ENCODE data around the gene ATP6V1A.

Gene ATP6V1A

DNA sequence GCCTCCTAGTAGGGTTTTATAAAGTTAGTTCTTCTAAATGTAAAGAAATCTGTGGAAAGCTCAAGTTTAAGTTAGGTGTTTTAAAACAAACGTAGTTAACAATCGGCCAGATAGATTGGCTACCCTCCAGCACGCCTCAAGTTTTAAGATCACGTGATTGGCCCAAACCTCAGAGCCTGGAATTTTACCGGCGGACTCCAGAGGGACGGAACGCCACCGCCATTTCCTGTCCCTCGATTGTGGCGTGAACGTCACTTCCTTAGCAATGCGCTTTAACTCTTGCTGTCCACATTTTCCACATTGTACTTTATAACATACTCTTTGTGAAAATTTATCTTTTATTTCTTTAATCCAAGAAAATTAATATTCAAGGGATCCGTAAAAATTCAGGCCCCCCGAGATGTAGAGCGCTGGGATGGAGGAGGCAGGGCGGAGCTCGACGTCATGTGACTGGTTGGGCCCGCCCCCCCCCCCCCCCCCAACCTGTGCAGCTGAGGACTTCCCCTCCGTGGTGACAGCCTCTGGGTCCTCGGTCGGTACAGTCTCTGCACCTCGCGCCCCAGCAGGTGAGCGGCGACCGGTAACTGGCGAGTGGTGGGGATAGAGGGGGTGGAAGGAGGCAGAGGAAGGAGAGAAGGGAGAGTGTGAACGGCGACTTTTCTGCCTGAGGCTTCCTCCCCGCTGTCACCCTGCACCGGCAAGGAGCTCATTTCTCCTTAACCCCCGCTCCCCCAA lies at the start of gene ATP6V1A:
Gene ATP6V1A, plus strand, starts transcription at position 488 of the 735 bp plus-strand sequence. CDS start 31,719 bp downstream, outside the sequence.
- DNase-seq: peak; percentile 81

DNA sequence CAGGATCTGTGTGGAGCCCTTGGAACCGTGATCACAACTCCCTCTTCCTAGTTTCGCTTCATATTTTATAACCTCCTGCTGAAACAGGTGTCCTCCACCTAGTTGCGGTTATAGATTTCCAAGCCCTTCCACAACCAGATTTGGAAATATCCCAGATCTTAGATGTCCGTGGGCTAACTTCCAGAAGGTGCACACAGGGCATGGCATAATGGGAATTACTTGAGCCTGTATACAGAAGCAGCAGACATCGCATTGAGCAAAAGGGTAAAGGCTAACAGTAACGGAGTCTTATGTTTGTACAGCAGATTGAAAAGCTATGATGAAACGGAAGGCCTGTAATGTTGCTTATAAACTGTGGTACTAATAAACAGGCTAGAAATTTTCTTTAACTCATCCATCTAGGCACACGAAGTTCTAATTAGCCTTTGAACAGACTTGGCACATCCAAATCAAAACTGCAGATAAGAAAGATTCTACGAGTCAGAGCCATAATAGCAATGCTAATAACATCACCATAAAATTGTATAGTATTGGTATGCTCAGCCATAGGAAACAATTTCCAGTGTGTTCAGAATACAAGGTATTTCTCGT lies 49.2 kb upstream of the ATP6V1A start:
- no peak for DNase-seq

DNA sequence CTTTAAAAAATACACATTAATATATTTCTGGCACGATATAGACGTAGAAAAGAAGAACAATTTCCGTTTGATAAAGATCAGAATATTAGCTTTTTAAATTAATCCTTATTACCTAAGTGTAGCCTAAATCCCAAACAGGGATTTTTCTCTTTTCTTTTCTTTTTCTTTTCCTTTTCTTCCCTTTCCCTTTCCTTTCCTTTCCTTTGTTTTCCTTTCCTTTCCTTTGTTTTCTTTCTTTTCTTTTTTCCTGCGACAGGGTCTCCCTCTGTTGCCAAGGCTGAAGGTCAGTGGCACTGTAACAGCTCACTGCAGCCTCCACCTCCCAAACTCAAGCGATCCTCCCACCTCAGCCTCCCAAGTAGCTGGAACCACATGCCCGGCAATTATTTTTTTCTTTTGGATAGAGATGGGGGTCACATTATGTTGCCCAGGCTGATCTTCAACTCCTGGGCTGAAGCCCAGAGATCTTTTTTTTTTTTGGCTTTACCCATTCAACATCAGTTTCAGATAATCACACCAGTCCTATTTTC lies 48.6 kb upstream of the ATP6V1A start:
- DNase-seq: no peak

DNA sequence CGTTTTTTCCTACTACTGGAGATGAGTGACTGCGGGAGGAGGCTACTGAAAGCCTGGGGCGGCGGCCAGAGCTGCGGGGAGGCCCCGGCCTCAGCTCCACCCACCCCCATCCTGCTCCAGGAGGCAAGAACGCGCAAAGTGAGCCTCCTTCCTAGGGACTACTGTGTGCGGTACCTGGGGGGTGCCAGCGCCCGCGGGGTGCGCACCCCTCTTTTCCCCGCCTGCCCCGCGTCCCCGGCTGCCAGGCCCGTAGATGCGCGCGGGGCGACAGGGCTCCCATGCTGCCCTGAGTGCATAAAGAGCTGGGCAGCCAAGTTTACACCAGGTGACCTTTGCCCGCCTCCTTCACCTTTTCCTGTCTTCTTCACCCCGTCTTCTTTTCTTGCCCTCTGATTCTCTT lies 47.9 kb upstream of the ATP6V1A start:
- DNase-seq: no peak

DNA sequence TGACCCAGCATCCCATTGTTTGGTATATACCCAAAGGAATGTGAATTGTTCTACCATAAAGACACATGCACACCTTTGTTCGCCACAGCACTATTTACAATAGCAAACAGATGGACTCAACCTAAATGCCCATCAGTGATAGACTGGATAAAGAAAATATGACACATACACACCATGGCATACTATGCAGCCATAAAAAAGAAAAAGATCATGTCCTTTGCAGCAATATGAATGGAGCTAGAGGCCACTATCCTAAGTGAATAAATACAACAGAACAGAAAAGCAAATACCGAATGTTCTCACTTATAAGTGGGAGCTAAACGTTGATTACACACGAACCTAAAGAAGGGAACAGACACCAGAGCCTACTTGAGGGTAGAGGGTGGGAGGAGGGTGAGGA lies 39.0 kb upstream of the ATP6V1A start:
- DNase-seq: no peak

DNA sequence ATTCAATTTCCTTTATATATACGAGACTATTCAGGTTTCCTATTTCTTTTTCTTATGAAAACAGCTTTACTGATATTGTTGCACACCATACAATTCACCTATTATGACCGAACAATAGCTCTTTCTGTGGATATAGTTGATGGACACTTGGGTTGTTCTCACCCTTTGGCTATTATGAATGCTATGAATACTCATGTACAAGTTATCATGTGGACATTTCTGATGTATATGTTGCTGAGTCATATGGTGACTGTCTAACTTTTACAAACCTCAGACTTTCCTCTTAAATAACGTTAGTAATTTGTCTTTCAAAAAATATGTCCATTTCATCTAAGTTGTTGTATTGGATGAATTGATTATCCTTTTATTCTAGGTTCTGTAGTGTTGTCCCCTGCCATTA lies 34.7 kb upstream of the ATP6V1A start:
- DNase-seq: no peak

DNA sequence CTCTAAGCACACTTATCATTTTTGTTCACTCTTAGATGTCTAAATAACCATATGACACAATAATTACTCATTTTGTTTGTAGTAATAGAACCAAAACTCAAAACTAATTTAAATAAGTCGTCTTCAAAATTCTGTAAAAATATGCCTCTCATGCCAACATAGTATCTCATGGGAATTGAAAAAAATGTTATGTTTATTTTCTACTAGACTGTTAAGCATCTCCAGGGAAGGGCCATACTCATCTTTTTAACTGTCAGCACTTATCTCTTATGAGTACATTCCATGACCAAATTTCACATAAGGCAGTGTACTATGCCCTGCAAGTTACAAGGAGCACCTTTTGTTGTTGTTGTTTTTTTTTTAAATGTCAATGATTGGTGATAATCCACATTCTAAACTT lies 32.1 kb upstream of the ATP6V1A start:
- DNase-seq: no peak

DNA sequence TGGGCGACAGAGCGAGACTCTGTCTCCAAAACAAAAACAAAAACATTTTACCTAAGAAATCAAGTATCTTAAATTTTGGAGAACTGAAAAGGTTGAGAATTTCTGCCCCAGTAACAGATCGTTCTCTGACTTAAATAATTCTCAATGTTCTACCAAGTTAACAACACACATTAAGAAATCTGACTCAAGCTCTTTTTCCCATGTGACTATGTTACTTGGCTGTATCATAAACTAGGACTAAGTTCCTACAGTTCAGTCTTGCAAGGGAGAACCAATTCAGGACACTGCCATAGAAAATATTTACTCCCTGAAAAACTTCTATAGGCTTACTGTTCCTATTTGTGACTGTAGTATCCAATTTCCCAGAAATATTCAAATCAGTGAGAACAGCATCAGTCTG lies 29.5 kb upstream of the ATP6V1A start:
- no peak for DNase-seq

DNA sequence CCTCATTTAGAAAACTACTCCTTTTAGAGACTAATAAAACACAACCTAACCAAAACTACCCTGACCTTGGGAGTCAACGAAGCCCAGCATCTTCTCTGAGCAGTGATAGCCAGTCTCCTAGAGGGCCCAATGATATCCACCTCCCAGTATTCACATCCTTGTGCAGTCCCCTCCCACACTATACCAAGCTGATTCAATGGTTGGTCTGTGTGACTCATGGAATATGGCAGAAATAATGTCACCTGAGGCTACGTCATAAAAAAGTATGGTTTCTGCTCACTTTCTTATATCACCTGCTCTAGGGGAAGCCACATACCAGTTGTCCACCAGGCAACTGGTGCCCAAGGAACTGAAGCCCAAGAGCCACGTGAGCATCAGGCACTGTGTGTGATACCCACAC lies 29.0 kb upstream of the ATP6V1A start:
- DNase-seq: no peak

DNA sequence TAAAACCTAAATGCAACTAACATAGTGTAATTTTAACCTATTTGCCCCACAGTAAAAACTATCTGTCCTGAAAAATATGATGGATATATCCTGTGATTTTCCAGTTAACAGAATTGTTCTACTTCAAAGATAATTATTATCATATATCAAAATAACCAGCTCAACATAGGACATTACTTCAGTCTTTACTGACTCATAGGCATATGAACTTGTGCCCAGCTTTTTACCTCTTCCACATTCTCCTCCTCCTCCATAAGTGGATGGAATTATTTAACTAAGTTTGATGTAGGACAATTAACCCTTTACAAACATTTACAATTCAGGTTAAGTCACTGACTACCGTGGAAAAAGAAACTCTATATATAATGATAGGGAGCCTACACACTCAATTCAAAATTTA lies 27.5 kb upstream of the ATP6V1A start:
- DNase-seq: no peak

DNA sequence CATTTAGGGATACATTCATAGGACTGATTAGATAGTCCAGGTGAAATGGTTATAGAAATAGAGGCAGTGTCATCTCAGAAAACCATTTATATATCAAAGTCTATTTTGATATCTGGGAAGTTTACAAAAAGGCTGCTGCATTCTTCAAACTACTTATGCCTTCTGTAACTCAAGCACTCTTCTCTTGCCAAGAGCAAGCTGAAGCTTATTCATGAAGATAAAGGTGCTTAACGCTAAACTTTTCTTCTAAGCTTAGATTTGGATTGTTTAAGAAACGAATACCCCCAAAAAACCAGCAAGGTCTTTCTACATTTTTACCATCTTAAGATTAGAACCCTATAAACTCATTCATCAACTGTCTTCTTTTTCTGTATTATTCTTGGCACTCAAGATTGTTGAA lies 27.1 kb upstream of the ATP6V1A start:
- DNase-seq: no peak

DNA sequence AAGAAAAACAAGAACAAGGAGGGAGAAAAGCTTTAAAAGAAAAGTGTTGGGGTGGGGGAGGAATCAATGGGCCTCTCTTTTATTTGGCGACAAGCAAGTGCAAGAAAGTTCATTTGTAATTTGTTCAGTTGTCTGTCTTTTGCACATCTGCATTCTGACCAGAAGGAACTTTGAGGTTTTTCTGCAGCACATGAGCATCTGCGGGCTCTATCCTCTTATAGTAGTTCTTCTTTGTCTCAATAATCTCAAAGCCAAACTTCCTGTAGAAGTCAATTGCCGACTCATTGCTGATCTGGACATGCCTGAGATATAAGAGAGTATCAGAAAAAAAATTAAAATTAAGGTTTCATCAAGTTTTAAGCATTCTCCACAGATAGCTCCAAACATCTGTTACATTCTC lies 25.2 kb upstream of the ATP6V1A start:
- no peak for DNase-seq

DNA sequence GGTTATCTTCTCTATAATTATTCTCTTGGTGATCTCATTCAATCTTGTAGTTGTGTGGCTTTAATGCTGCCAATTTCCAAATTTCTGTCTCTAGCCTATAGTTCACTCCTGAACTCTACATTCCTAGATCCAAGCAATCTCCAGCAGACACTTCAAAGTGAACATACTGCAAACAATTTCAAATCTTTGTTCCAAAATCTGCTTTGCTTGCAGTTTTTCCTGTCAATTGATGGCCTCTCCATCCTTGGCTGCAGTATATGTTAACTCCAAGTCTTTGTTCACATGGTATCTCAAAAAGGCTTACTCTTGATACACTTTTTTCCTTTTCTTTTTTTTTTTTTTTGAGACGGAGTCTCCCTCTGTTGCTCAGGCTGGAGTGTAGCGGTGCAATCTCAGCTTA lies 18.2 kb upstream of the ATP6V1A start:
- no peak for DNase-seq

DNA sequence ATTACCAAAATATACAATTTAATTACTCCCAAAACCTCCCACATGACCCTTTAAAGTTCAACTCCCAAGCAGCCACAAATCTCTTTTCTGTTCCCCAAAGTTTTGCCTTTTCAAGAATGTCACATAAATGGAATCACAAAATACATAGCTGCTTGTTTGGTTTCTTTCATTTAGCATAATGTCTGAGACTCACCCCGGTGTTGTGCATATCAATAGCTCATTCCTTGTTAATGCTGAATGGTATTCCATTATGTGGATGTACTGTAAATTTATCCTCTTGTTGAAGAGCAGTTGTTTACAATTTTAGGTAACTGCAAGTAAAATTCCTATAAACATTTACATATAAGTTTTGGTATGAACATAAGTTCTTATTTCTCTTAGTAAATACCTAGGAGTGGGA lies 16.3 kb upstream of the ATP6V1A start:
- DNase-seq: no peak

DNA sequence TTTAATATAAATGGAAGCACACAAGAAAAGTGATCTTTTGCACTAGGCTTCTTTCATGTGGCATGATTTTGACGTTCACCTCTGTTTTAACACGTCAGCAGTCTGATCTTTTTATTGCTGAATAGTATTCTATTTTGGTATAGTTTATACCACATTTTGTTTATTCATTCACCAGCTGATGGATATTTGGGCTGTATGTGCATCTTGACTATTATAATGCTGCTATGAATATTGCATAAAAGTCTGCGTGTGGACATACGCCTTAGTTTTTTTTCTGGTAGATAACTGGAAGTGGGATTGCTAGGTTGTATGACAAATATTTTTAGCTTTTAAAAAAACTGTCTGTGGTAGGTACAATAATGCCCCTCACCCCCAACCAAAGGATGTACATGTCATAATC lies 15.1 kb upstream of the ATP6V1A start:
- no peak for DNase-seq

DNA sequence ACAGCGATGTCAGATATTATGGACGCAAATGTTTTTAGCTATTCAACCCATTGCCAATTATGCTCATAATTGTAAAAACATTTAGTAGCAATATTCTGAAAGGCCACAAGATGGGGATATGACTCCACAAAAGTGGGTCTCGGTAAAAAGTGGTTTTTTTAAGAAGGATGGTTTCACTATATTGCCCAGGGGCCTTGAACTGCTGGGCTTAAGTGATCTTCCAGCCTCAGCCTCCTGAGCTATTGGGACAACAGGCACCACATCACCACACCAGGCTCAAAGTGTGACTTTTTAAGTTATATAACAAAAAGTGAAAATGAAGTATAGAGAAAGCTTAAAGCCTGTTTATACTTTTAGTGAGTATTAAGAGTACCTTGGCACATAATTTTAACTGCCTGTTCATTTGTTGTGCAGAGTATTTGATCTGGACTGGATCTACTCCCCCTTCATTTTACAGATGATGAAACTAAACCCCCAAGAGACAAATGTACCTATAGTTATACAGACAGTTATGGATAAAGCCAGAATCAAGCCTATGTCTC lies 10.2 kb upstream of the ATP6V1A start:
- peak; percentile 22 for DNase-seq

DNA sequence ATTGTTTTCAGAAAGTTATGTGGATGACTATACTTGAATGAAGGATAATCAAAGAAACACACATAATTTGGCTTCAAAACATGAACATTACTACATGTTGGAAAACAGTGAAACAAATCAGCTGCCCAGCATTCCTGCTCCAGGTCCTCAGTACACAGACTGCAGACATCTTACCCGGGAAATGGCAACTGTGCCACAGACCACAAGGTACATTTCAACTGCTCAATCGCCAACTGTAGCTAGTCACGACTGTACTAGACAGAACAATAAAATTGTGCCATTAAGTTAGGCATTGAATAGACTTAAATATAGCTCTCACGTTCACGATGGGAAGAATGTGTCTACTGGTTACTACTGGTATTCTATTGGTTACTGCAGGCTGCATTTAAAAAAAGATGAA lies 5.7 kb upstream of the ATP6V1A start:
- DNase-seq: no peak

DNA sequence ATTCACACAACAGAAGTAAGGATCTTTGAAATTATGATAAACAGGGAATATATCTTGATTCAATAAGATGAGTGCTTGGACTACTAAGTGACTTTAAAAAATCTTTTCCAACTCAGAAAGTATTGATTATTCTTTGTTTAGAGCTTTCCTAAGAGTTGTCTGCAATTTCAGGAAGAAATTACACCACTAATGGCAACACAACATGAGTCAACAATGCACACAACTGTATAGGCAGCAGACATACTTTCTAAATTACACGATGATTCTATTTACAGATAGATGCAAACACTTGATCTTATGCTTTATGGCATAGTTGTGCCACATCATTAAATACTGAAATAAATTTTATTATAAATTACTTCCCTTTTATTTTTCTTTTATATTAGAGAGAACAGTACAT lies 5.2 kb upstream of the ATP6V1A start:
- DNase-seq: no peak

DNA sequence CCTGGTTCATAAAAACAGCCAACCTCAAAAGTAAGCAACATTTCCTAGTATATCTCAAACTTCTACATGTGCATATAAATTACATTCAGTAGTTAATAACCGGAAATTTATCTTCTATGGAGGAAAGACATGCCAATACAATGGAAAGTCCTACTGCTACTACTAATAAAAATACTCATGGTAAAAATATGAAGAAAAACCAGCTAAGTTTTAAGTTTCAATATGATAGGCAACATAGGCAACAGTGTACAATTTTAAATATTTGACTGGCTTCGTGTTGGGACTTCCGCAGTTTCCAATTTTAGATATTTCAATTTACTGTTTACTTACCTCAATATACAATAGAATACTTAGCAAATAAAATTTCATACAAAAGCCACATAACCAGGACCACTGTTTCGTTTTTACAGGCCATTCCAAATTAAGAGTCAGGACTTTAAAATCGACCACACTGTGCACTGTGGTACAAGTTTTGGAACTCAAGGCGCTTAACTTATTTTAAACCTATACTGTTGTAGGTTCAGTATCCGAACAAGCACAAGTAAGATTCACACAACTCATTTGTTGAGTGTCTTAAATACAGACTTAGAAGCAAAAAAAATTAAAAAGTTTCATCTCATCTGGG lies 3.7 kb upstream of the ATP6V1A start:
- no peak for DNase-seq

DNA sequence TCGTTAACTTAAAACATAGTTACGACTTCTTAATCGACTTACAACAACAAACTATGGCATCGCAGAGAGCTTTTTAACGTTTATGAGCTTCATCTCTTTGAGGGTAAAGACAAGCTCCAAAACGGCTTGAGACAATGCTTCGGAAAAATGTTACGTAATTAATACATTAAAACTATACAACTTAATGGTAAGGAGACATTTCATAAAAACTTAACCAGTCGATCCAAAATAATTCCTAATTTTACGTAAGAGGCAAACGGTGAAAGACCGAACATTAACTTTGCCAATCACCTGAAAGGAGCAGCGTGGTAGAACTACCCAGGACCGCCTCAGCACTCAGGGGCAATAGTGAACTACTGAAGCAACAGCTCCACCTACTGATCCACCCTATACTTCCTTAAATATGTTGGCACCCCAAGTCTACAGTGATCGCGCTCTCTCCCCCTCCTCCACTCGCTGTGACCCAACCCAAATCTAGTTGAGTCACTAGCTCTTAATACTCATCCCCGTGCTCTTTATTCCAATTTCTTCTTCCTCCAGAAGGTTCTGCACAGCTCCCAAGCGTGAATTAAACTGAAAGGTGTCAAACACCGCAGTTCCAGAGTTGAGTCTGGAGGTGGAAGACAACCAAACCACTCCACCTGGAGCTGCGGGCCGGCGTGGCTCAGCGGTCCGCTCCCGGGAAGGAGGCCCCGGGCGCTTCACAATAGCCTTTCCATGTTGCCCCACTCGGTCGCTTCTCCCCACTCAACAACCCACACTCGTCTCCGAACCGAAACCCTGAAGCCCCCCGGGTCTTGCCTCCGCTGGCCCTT lies 1.7 kb upstream of the ATP6V1A start:
- peak; percentile 78 for DNase-seq

DNA sequence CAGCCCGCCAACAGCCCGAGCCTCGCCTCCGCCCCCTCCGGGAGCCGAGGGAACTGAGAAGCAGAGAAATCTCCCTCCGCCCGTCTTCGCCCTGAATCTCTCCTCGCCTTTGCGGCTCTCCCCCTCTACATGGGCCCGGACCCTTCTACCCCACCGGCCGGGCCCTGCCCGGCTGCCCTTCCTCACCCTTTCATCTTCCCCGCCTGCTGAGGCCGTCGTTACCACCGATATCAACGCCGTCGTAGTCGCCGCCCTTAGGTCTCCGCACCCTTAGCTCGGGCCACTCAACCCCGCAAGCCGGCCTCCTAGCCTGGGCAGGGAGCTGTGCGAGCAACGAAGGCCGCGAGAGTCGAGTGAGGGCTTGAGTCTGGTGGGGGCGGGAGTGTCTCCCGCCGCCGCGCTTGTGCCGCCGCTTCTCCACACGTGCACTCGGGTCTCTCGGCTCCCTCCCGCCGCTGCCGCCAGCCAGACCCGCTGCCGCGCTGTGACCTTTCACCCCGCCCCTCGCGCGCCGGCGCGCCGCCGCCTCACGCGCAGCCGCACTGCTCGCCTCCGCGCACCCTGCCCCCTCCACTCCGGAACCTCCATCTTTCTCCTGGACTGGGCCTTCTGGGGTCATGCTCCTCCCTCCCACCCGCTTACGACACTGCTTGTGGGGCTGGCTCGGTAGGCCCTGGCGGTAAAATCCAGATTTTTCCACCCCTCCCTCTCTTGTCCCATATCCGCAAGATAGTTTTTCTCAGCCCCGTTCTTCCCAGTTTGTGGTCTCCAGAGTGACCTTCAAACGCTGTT lies 883 bp upstream of the ATP6V1A start, which contains the start of gene NAA50:
Gene NAA50, minus strand, starts transcription at position 494 of the 792 bp plus-strand sequence. Its CDS starts 300 bp downstream, at position 194.
- peak; percentile 95 for DNase-seq

Measured in NK-92 treated with Interleukin-12 subunit alpha and Interleukin-12 subunit beta, amount 100 ng/mL, for 24 hours (cell line).